C4-2B (cell line): ENCODE results near the gene KCNMA1.

Experiments
- H3K27ac ChIP-seq: fragments of 450-650 bp; 2 replicates; pipeline ENCODE4 v1.5.1; 2017
- ZFX ChIP-seq: fragments of 450-650 bp; IDR thresholded peaks from 2 replicates; pipeline ENCODE4 v1.6.1; 2017
- TF ChIP-seq, protein P1 (sequence below): fragments of 450-650 bp; conservative IDR thresholded peaks from 2 replicates; pipeline ENCODE4 v1.5.1; 2017; ENCODE audit warnings: mild to moderate bottlenecking

Gene KCNMA1

DNA sequence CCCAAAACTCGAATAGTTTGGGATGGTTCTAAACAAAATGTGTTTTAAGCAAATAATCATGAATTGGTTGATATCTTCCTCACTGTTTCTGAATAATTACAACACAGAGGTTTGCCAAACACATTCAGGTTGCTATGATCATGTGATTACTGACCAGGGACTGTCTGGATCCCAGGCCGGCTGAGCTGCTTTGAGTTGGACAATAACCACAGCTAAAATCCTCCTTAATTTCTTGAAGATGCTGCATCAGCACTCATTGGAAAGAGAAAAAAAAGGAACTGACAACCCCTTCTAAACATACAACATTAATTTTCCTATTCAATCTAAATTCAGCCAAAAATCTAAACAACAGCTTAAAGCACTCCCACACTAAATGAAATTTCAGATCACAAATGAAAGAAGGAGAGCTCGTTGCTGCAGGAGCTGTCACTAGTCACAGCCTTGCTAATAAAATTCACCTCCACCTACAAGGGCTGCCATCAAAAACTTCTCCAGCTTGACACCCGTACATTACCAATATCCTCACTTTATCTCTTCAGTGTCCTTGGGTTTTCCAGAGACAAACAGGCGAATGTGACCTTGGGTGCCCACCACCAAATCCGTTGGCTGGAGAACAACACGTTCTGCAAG, 560.2 kb downstream of the KCNMA1 start:
- TF ChIP-seq, protein P1, sequence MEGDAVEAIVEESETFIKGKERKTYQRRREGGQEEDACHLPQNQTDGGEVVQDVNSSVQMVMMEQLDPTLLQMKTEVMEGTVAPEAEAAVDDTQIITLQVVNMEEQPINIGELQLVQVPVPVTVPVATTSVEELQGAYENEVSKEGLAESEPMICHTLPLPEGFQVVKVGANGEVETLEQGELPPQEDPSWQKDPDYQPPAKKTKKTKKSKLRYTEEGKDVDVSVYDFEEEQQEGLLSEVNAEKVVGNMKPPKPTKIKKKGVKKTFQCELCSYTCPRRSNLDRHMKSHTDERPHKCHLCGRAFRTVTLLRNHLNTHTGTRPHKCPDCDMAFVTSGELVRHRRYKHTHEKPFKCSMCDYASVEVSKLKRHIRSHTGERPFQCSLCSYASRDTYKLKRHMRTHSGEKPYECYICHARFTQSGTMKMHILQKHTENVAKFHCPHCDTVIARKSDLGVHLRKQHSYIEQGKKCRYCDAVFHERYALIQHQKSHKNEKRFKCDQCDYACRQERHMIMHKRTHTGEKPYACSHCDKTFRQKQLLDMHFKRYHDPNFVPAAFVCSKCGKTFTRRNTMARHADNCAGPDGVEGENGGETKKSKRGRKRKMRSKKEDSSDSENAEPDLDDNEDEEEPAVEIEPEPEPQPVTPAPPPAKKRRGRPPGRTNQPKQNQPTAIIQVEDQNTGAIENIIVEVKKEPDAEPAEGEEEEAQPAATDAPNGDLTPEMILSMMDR = no peak
- TF ChIP-seq ZFX = no peak
- H3K27ac ChIP-seq = no peak overlapping the region

DNA sequence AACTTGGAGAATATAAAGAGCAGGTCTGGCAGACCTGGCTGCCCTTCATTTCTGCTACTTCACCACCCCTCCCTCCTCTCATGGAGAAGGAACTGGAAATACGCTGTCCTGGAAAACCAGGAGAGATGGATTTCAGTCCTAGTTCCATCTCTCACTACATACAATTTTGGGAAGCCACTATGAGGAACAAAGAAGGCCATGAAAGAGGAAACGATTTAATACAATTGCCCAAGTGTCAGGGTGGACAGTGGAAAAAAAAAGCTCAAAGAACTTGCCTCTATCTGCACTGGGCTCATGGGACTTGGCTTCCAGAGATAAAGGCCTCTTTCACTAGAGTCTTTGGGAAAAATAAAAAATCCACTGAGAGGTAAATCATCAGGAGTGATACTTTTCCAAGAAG, 561.7 kb downstream of the KCNMA1 start:
- TF ChIP-seq ZFX = no peak
- TF ChIP-seq, protein P1 = no peak
- H3K27ac ChIP-seq = no peak overlapping the region

DNA sequence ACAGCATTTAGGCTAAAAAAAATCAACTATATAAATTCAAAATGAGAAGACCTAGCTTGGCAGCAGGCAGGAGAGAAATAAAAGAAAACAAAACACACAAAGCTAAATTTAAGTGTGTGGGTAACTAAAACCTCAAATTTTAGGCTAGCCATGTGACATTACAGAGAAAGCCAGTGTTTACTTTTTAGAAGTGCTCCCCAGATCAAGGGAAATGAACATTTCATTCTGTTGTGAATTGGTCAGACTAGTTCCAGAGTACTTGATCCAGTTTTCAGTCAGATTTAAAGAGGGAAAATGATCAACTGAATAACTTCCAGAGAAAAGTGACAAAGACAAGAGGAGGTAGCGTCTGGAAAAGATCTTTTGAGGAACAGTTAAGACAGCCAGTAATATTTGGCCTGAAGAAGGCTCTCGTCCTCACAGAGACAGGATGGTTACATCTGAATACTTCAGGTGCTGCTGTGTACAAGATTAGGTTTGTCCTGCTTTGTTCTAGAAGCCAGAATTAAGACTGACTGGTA, 563.4 kb downstream of the KCNMA1 start:
- no peak overlapping the region for H3K27ac ChIP-seq
- no peak for TF ChIP-seq ZFX
- TF ChIP-seq, protein P1 = no peak

DNA sequence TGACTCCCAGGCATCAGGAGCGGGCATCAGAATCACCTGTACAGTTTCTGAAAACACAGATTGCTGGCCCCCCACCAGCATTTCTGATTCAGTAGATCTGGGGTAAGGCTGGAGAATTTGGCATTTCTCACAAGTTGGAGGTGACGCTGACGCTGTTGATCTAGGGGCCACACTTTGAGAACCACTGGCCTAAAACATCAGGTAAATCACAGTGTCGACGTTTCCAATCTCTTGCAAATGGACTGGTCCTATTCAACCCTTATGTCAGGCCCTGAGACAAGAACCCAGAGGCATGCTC, 564.0 kb downstream of the KCNMA1 start:
- TF ChIP-seq ZFX = no peak
- TF ChIP-seq, protein P1 = no peak
- H3K27ac ChIP-seq = no peak overlapping the region

DNA sequence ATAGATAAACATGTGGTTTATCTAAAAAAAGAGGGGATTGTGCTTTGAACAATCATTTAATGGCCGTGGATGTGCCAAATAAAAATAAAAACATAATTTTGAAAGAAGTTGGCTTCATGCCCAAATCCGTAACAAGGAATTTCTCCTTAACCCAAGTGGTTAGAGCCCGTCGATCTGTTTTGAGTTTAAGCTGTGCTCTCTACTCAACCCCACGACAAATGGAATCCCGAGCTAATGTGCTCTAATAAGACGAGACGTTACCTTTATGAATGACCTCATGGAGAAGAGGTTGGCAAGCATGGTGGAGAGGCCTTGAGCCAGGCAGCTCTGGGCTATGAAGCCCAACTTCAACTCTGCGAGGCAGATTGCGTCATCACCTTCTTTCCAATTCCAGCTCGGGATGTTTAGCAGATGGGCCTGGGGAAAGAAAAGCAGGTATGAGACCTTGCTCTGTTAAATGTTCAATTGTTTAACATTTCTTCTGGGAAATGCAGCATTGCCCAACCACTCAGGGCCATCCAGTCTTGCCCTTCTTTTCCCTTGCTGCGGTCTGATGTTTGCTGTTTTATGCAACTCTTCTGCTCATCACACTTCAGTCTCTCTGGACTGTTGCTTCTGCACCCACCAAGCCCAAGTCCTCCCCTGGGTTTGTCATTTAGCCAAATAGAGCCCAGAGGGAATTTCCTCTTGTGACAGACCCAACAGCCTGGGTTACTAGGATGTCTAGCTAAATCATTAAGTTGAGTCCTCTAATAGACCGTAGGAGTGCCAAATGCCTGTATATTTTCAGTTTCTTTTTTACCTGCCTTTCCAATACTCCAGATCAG, 564.6 kb downstream of the KCNMA1 start:
- no peak; the same call in 1 of the 2 replicates for TF ChIP-seq ZFX
- TF ChIP-seq, protein P1 = no peak
- no peak overlapping the region for H3K27ac ChIP-seq

DNA sequence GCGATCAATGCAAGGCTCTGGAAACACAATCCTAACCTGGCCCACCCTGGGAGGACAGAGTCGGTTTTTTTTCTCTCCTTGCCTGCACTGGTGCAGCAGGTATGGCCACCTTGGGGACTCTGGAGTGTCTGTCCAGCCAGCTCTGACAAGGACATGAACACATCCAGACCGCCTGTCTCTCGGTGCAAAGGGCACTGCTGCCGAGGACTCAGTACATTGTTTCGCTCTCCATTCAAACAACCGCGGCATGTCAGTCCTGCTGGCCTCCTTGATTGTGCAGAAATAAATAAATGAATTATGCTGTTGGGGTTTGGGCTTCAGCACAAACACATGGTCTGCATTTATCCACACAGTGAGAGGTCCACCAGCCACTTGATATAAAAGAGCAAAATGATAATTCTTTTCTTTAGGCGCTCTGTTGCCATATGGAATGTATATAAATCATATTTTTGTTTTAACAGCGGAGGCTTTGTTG, 565.2 kb downstream of the KCNMA1 start:
- no peak overlapping the region for H3K27ac ChIP-seq
- TF ChIP-seq ZFX = no peak
- TF ChIP-seq, protein P1 = no peak

DNA sequence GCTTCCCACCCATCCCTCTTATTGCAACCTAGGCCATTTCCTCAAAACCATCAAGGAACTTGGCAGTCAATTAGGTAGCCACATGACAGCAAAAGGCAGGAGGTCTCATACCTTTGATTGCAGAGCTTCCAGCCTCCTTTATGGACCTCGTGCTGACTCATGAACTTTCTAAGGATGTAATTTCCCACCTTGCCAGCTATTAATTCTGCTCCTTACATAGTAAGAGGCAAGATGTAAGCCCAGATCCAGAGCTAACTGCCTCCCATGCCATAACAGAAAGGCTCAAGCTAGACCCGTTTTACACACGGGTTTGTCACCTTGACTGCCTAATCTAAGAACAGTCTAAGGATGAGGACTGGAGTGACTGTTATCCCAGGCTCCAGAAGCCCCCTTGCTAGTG, 565.7 kb downstream of the KCNMA1 start:
- TF ChIP-seq, protein P1 = no peak
- no peak for TF ChIP-seq ZFX
- H3K27ac ChIP-seq = no peak overlapping the region
